ENCODE results near the gene VPS13D.

Gene VPS13D

GRCh38 chr1:12397462-12398450, 167.9 kb downstream of the VPS13D start:
- CTCF ChIA-PET = interaction anchor here (1.2 kb wide), 1 partner anchor 16 kb away, joined by 3 read pairs; no protein-coding TSS in a partner anchor

DNA sequence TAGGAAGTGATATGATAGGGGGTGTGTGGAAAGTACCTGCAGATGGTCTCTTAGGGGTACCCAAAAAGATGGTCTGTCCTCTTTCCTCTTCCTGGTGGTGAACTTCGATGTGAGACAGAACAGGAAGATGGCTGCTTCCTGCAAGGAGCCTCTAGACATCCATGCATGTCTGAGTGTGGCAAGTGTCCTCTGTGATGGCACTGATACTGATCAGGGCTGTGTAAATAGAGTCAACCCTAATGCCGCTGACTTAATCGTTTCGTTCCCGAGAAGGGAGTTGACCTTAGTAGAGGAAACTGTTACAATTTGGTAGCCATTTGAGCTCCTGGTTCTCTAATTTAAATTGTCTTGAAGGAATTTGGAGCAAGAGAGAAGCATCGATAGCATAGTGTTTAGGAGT, 168.6 kb downstream of the VPS13D start:
- ChIA-PET CTCF (interaction anchor here (1.2 kb wide), 1 partner anchor 16 kb away, joined by 3 read pairs; no protein-coding TSS in a partner anchor), POLR2A (no interaction called here)
- TF ChIP-seq, protein P1, sequence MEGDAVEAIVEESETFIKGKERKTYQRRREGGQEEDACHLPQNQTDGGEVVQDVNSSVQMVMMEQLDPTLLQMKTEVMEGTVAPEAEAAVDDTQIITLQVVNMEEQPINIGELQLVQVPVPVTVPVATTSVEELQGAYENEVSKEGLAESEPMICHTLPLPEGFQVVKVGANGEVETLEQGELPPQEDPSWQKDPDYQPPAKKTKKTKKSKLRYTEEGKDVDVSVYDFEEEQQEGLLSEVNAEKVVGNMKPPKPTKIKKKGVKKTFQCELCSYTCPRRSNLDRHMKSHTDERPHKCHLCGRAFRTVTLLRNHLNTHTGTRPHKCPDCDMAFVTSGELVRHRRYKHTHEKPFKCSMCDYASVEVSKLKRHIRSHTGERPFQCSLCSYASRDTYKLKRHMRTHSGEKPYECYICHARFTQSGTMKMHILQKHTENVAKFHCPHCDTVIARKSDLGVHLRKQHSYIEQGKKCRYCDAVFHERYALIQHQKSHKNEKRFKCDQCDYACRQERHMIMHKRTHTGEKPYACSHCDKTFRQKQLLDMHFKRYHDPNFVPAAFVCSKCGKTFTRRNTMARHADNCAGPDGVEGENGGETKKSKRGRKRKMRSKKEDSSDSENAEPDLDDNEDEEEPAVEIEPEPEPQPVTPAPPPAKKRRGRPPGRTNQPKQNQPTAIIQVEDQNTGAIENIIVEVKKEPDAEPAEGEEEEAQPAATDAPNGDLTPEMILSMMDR (IDR thresholded peaks at IDR 0.05; ENCODE audit: control extremely low read depth, extremely low read depth, low read depth, missing control alignments) = no peak
- no peak for DNase-seq (ENCODE audit: extremely low spot score)

More at GRCh38 chr1:12397462-12398450, 167.9 kb downstream of the VPS13D start:
- POLR2A ChIA-PET = no interaction called here
- DNase-seq (ENCODE audit: extremely low spot score) = no peak
- TF ChIP-seq, protein P1 (IDR thresholded peaks at IDR 0.05; ENCODE audit: control extremely low read depth, extremely low read depth, low read depth, missing control alignments) = no peak

GRCh38 chr1:12400027-12400693, 170.3 kb downstream of the VPS13D start:
- DNase-seq (ENCODE audit: extremely low spot score) = no peak
- TF ChIP-seq, protein P1 (IDR thresholded peaks at IDR 0.05; ENCODE audit: control extremely low read depth, extremely low read depth, low read depth, missing control alignments) = no peak
- ChIA-PET CTCF (interaction anchor here (1.6 kb wide), 1 partner anchor 16 kb away, joined by 5 read pairs; no protein-coding TSS in a partner anchor), POLR2A (no interaction called here)

- DNase-seq (ENCODE audit: extremely low spot score) = no peak
- ChIA-PET CTCF (no interaction called here), POLR2A (no interaction called here)
These were observed 172.4 kb downstream of the VPS13D start for GRCh38 chr1:12402159-12402673.

DNA sequence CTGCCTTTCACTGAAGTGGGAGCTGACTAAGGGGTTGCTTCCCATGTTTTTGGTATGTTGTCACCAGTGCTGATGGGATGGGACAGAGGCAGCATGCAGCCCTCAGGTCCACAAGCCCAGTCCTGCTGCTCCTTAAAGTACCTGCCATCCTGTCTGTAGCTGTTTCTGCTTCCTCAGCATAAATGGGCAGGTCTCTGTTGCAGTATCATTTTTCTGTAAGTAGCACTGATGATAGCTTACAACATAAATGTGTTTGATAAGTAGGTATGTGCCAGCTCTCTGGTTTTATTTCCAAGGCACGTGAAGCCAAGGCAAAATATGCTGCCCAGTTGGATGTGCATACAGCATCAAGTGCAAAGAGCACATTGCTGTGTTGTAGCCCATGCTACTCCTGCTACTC, 173.0 kb downstream of the VPS13D start:
- POLR2A ChIA-PET = no interaction called here
- TF ChIP-seq, protein P1 (IDR thresholded peaks at IDR 0.05; ENCODE audit: control extremely low read depth, extremely low read depth, low read depth, missing control alignments) = no peak
- DNase-seq (ENCODE audit: extremely low spot score) = no peak
- CTCF ChIA-PET = no interaction called here

More at GRCh38 chr1:12402159-12402673, 172.4 kb downstream of the VPS13D start:
- TF ChIP-seq, protein P1 (IDR thresholded peaks at IDR 0.05; ENCODE audit: control extremely low read depth, extremely low read depth, low read depth, missing control alignments) = no peak

- TF ChIP-seq, protein P1 (IDR thresholded peaks at IDR 0.05; ENCODE audit: control extremely low read depth, extremely low read depth, low read depth, missing control alignments) = no peak
- CTCF ChIA-PET = no interaction called here
- POLR2A ChIA-PET = no interaction called here
- no peak for DNase-seq (ENCODE audit: extremely low spot score)
These were observed 175.1 kb downstream of the VPS13D start for GRCh38 chr1:12404918-12405317.
